Fibroblast of pulmonary artery (primary cell): Measurements from ENCODE around the gene ZFHX3.
A peak's percentile ranks its signal among the peaks of the same experiment; 100 is the strongest.

Experiments
- DNase-seq: peaks from one replicate; pipeline ENCODE4 v3.0.0-alpha.2; 2010; ENCODE audit warnings: low read depth
- H3K4me3 ChIP-seq: replicated peaks from 2 replicates; pipeline ENCODE4 v1.5.1; 2011; ENCODE audit warnings: low read depth, mild to moderate bottlenecking, control low read depth, low read length, moderate library complexity
- TF ChIP-seq, protein P1 (sequence below): IDR thresholded peaks from 2 replicates; pipeline ENCODE4 v1.5.1; 2011; ENCODE audit warnings: mild to moderate bottlenecking, control low read depth, low read length, inconsistent platforms; ENCODE audit errors: missing control alignments

Gene ZFHX3

DNA sequence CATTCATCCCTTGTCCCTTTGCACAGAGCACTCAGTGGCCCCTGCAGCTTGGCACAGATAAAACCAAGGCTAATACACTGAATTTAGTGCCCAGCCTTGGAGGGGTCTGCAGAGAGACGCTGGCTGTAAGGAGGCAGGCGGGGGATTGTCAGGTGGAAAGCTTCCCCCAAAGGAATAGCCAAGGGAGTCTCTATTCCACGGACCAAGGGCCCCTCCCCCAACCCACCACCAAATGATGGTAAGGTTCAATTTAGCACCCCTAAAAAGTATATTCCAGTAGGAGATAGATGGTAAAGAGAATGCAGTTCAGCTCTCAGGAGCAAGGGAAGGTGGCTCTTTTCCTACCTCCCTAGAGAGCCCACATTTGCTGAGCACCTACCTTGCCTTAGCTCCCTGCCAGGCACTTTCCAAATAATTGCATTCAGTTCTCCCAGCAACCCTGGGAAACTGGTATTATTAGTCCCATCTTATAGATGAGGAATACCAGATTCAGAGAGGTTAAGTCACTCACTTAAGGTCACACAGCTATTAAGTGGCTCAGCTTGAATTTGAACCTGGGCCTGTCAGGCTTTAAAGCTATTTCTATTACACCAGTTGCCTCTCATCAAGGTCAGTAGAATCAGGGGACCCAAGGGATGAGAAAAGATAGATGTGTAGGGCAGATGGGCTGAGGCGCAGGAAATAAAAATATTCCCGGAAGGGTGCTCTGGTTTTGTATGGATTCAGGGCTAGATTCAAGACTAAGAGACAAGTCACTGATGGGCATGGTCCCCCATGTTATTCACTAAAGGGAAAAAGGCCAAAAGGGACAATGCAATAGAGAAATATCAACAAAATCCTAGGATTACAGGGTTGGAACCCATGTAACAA lies 20.0 kb upstream of the ZFHX3 start:
- DNase-seq = no peak
- H3K4me3 ChIP-seq = no peak overlapping the region
- TF ChIP-seq, protein P1, sequence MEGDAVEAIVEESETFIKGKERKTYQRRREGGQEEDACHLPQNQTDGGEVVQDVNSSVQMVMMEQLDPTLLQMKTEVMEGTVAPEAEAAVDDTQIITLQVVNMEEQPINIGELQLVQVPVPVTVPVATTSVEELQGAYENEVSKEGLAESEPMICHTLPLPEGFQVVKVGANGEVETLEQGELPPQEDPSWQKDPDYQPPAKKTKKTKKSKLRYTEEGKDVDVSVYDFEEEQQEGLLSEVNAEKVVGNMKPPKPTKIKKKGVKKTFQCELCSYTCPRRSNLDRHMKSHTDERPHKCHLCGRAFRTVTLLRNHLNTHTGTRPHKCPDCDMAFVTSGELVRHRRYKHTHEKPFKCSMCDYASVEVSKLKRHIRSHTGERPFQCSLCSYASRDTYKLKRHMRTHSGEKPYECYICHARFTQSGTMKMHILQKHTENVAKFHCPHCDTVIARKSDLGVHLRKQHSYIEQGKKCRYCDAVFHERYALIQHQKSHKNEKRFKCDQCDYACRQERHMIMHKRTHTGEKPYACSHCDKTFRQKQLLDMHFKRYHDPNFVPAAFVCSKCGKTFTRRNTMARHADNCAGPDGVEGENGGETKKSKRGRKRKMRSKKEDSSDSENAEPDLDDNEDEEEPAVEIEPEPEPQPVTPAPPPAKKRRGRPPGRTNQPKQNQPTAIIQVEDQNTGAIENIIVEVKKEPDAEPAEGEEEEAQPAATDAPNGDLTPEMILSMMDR = no peak

GRCh38 chr16:73066927-73067670 lies 19.2 kb upstream of the ZFHX3 start:
- TF ChIP-seq, protein P1 = no peak
- H3K4me3 ChIP-seq = no peak overlapping the region
- DNase-seq = peak; percentile 82

- H3K4me3 ChIP-seq = no peak overlapping the region
- TF ChIP-seq, protein P1 = no peak
These were observed 18.5 kb upstream of the ZFHX3 start for GRCh38 chr16:73066331-73066926.

DNA sequence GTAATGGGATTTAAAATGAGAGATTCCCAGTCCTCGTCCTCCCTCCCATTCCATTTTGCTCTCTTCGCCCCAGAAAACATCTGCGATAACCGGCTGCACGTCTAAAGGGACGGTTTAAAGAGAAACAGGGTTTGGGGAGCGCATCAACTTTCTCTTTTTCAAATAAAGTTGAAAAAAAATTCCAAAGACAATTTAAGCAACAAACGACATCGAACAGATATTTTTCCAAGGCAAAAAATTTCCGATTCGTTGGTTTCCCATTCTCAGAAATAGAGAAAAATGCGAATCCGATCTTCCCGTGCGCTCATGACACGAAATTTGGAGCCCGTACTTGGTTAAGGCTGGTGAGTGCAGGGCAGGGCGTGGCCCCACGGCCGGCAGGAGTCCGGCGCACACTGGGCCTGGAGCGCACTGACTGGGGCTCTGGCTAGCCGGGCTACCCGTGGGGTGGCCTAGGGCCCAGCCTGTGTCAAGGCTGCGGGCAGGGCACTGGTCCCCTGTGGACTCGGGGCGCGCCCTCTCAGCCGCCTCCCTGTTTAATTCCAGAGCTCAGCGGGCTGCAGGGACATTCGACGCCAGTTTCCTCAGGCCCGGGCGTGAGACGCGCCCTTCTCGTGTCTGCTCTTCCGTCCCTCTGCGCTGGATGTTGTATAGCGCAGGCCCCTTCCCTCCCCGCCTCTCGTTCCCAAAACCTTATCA lies 17.9 kb upstream of the ZFHX3 start:
- H3K4me3 ChIP-seq = no peak overlapping the region
- TF ChIP-seq, protein P1 = no peak
- no peak for DNase-seq

More at GRCh38 chr16:73066331-73066926, 18.5 kb upstream of the ZFHX3 start:
- no peak for DNase-seq

- no peak for DNase-seq
- H3K4me3 ChIP-seq = peak overlapping the region; percentile 45
- TF ChIP-seq, protein P1 = no peak
These were observed 17.1 kb upstream of the ZFHX3 start for GRCh38 chr16:73064994-73065545.
